Sigmoid colon (tissue), 7 donors: ENCODE results near the gene TMEM145. TPM values are rescaled to one million over a fixed set of nuclear protein-coding genes. Genes with fewer than 3 reads are reported as not detected.
A peak's percentile ranks its signal among the peaks of the same experiment; 100 is the strongest.

ENCODE experiments used
- DNase-seq: peaks from one replicate; pipeline ENCODE4 v3.0.0-alpha.2; 2019
- H3K27ac ChIP-seq, 4 donors: fragments of 200-600 bp; sonication (generic); one replicate each; pipeline ENCODE4 v1.5.1; 2016 to 2019; ENCODE audit warnings: mild to moderate bottlenecking in 1 of 4
- H3K27me3 ChIP-seq, 3 donors: fragments of 200-600 bp; sonication (generic); one replicate each; pipeline ENCODE4 v1.5.1; 2019; ENCODE audit warnings: mild to moderate bottlenecking in 1 of 3
- H3K36me3 ChIP-seq, 4 donors: fragments of 200-600 bp; sonication (generic); one replicate each; pipeline ENCODE4 v1.5.1; 2016 to 2019
- H3K4me1 ChIP-seq, 4 donors: fragments of 200-600 bp; sonication (generic); one replicate each; pipeline ENCODE4 v1.5.1; 2017 to 2019
- H3K4me3 ChIP-seq, 4 donors: fragments of 200-600 bp; sonication (generic); one replicate each; pipeline ENCODE4 v1.5.1; 2017 to 2019; ENCODE audit warnings: mild to moderate bottlenecking in 2 of 4, moderate library complexity in 1 of 4
- H3K9me3 ChIP-seq, 4 donors: fragments of 200-600 bp in 3 of 4; sonication (generic) in 3 of 4; one replicate each; pipeline versions ENCODE4 v1.5.1 to v1.6.1; 2013 to 2019
- CTCF ChIP-seq, 4 experiments: fragments of 450-650 bp in 3 of 4; fragments of 200-600 bp in 1 of 4; IDR thresholded peaks; one replicate each; pipeline ENCODE4 v1.5.1; 2016 to 2019; ENCODE audit warnings: antibody characterized with exemption in 4 of 4, mild to moderate bottlenecking in 3 of 4, moderate library complexity in 2 of 4
- EP300 ChIP-seq, 4 donors: sonication (generic); formaldehyde crosslinking; IDR thresholded peaks; one replicate each; pipeline ENCODE4 v1.6.1; 2017; ENCODE audit warnings: antibody characterized with exemption in 4 of 4
- POLR2A ChIP-seq, 2 donors: fragments of 450-650 bp; IDR thresholded peaks; one replicate each; pipeline ENCODE4 v1.6.1; 2016; ENCODE audit warnings: antibody characterized with exemption in 2 of 2, mild to moderate bottlenecking in 2 of 2, moderate library complexity in 2 of 2
- POLR2AphosphoS5 ChIP-seq, 4 donors: sonication (generic); formaldehyde crosslinking; IDR thresholded peaks; one replicate each; pipeline ENCODE4 v1.6.1; 2017; ENCODE audit warnings: antibody characterized with exemption in 4 of 4
- WGBS, 2 donors: extraction: QIAGEN DNeasy Blood & Tissue Kit; methylation state at CpG; one replicate each; pipeline ENCODE4 v1.1.7; 2013; 5-methylcytosine and 5-hydroxymethylcytosine counted together
- intact Hi-C: fragments of 100-400 bp; cut with DNase I; formaldehyde crosslinking; loops from one replicate; pipeline ENCODE4 v1.15.1; 2023
- polyA plus RNA-seq, 3 donors: library from polyadenylated mRNA; stranded (reverse); fragments of 200-250 nt; gene quantifications; one replicate each; pipeline ENCODE4 v1.2.3, GENCODE V29; 2013
- total RNA-seq, 4 donors: library from RNA; depleted of rRNA; stranded (reverse); fragments of >200 nt; gene quantifications; one replicate each; pipeline ENCODE4 v1.1.0, GENCODE V29; 2016
- donor health status: healthy with polysubstance abuse.
- donor health status: Bipolar disorder and iron deficiency.
- donor health status: healthy.

TMEM145 gene
- total and polyA plus RNA-seq, 7 donors, result 0.54 to 4.4 (median 0.65) TPM; not detected in 3

GRCh38 chr19:42279902-42280814 is 33.0 kb upstream of the TMEM145 start:
- intact Hi-C loops, result loop anchor here (1.0 to 2.0 kb wide), 2 partner anchors 25 to 34 kb away; partner anchors contain the start of gene ERF
- peak; percentile 11 to 26 for TF ChIP-seq POLR2A (IDR thresholded peaks at IDR 0.05)
- TF ChIP-seq POLR2AphosphoS5 (IDR thresholded peaks at IDR 0.05), result peak; percentile 48 to 71 (median 65)
- peak; percentile 94 to 99 (median 98) for TF ChIP-seq CTCF (IDR thresholded peaks at IDR 0.05)
- no peak for TF ChIP-seq EP300 (IDR thresholded peaks at IDR 0.05)
- no peaks in the 10 kb centered on the region for H3K9me3 ChIP-seq

GRCh38 chr19:42280815-42281145 is 32.3 kb upstream of the TMEM145 start:
- intact Hi-C loops, result loop anchor here (2.0 kb wide), 1 partner anchor 26 kb away; the partner anchor contains the start of gene ERF
- WGBS, 2 donors, result 2% methylated on average over 20 of the region's 20 CpGs
- H3K4me1 ChIP-seq, result peaks cover 0 to 89% (median 74%) of the 10 kb centered on the region in 4 donors
- no peak for DNase-seq
- peak overlapping the region; percentile 94 to 99 (median 96) for H3K27ac ChIP-seq
- H3K27me3 ChIP-seq, result no peaks in the 10 kb centered on the region
- peak overlapping the region; percentile 66 to 80 (median 73) for H3K4me3 ChIP-seq
- H3K9me3 ChIP-seq, result no peaks in the 10 kb centered on the region
- TF ChIP-seq CTCF (IDR thresholded peaks at IDR 0.05), result no peak
- no peak for TF ChIP-seq POLR2AphosphoS5 (IDR thresholded peaks at IDR 0.05)
- TF ChIP-seq POLR2A (IDR thresholded peaks at IDR 0.05), result no peak
- no peak for TF ChIP-seq EP300 (IDR thresholded peaks at IDR 0.05)
- no peaks in the 10 kb centered on the region for H3K36me3 ChIP-seq

More at GRCh38 chr19:42279902-42280814, 33.0 kb upstream of the TMEM145 start:
- Histone ChIP-seq H3K4me1 (peaks cover 0 to 89% (median 70%) of the 10 kb centered on the region in 4 donors), H3K36me3 (no peaks in the 10 kb centered on the region), H3K4me3 (peak overlapping the region; percentile 66 to 80 (median 73)), H3K27me3 (no peaks in the 10 kb centered on the region), H3K27ac (peak overlapping the region; percentile 94 to 99 (median 96))
- peak; percentile 98 for DNase-seq
- 0 to 1% methylated on average over 89 of the region's 89 CpGs for WGBS, 2 donors

- no peaks in the 10 kb centered on the region for H3K9me3 ChIP-seq
- no peak for TF ChIP-seq CTCF (IDR thresholded peaks at IDR 0.05)
- peak in 1 of 4 donors; percentile 10 for TF ChIP-seq POLR2AphosphoS5 (IDR thresholded peaks at IDR 0.05)
- H3K27me3 ChIP-seq, result no peaks in the 10 kb centered on the region
- no peaks in the 10 kb centered on the region for H3K36me3 ChIP-seq
- intact Hi-C loops, result loop anchor here (2.0 kb wide), 1 partner anchor 26 kb away; the partner anchor contains the start of gene ERF
- 10 to 12% methylated on average over 25 of the region's 25 CpGs for WGBS, 2 donors
- H3K27ac ChIP-seq, result peak overlapping the region; percentile 94 to 99 (median 96)
- peaks cover 0 to 89% (median 78%) of the 10 kb centered on the region in 4 donors for H3K4me1 ChIP-seq
- peak; percentile 85 for DNase-seq
- H3K4me3 ChIP-seq, result peak overlapping the region; percentile 66 to 80 (median 73)
These were observed 31.8 kb upstream of the TMEM145 start for GRCh38 chr19:42281146-42281826.

GRCh38 chr19:42281827-42282762 is 31.0 kb upstream of the TMEM145 start:
- DNase-seq, result peak; percentile 76
- intact Hi-C loops, result loop anchor here (2.0 kb wide), 1 partner anchor 27 kb away; the partner anchor contains the start of gene ERF
- H3K36me3 ChIP-seq, result peaks cover 0 to 4% (median 1%) of the 10 kb centered on the region in 4 donors
- H3K4me1 ChIP-seq, result peaks cover 0 to 87% (median 78%) of the 10 kb centered on the region in 4 donors
- TF ChIP-seq EP300 (IDR thresholded peaks at IDR 0.05), result no peak
- TF ChIP-seq POLR2AphosphoS5 (IDR thresholded peaks at IDR 0.05), result no peak
- no peak for TF ChIP-seq POLR2A (IDR thresholded peaks at IDR 0.05)
- TF ChIP-seq CTCF (IDR thresholded peaks at IDR 0.05), result no peak
- peak overlapping the region; percentile 94 to 99 (median 96) for H3K27ac ChIP-seq
- H3K9me3 ChIP-seq, result no peaks in the 10 kb centered on the region
- WGBS, 2 donors, result 41 to 57% methylated on average over 7 of the region's 7 CpGs
- no peaks in the 10 kb centered on the region for H3K27me3 ChIP-seq
- H3K4me3 ChIP-seq, result peak overlapping the region in 3 of 4 donors; percentile 66 to 80 (median 69)
